Anterior cingulate cortex (tissue), 58 donors: ENCODE results near the gene GRIN3B.
"Not testable (repeated sequence)": the region's sequence is repeated elsewhere in the genome, so short reads cannot be mapped to it uniquely, and the experiment has no call there.

Source experiments
- DNase-seq, 58 donors: peaks; one replicate each; lab custom pipeline; 2025; lab: John Stamatoyannopoulos, UW

GRIN3B gene

DNA sequence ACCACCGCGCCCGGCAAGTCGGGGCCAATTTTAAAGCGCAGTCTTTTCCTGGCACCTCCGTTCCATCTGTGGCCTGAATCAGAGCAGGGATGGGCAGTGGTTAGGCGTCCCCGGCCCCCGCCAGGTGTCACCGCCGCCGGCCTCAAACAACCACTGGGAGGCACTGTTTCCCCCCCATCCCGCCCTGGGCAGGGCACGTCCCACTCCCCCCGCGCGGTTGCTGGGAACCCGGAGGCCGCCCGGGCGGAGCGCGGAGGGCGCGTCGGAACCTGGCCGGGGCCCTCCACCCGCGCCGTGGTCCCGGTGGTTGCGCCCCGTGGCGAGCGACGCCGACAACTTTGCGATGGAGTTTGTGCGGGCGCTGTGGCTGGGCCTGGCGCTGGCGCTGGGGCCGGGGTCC lies at the start of gene GRIN3B:
Gene GRIN3B, plus strand, starts transcription at position 325 of the 400 bp plus-strand sequence. Its CDS starts 19 bp downstream, at position 344.
- DNase-seq = peak in 1 of 58 donors; percentile 8

DNA sequence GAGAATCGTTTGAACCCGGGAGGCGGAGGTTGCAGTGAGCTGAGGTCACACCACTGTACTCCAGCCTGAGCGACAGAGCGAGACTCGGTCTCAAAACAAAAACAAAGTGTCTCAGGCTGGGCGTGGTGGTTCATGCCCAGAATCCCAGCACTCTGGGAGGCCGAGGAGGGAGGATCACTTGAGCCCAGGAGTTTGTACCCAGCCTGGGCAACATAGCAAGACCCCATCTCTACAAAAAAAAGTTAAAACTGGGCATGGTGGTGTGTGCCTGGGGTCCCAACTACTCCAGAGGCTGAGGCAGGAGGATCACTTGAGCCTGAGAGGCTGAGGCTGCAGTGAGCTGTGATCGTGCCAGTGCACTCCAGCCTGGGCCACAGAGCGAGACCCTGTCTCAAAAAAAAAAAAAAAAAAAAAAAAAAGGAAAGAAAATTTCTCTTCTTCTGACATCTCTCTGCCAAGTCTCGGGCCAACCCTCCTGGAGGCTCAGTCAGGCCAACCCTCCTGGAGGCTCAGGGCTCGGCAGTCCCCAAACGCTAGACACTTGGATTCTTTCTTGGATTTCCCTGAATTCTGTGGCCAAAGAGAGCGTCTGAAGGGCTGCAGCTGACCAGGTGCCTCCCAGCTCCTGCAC lies 48.1 kb upstream of the GRIN3B start:
- DNase-seq = no peak

GRCh38 chr19:952680-953444 lies 47.4 kb upstream of the GRIN3B start:
- DNase-seq = no peak

GRCh38 chr19:953445-954271 lies 46.6 kb upstream of the GRIN3B start:
- DNase-seq = no peak

DNA sequence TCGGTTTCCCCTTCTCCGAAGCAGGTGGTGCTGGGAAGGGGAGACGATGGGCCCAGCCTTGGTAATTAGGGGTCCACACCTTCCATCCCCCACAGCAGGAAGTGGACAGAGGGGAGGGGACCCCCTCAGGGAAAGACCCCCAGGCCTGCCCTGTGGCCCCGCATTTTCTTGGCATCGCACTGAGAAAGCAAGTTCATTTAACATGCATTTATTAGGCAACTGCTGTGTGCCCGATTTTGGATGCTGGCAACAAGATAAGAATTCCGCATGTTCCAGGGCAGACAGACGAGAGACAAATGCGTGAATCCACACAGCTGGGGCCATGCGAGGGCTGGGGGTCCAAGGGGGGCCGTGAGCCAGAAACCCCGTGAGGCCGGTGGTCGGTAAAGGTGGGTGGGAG lies 45.9 kb upstream of the GRIN3B start:
- no peak for DNase-seq

GRCh38 chr19:954672-955494 lies 45.3 kb upstream of the GRIN3B start:
- no peak for DNase-seq

DNA sequence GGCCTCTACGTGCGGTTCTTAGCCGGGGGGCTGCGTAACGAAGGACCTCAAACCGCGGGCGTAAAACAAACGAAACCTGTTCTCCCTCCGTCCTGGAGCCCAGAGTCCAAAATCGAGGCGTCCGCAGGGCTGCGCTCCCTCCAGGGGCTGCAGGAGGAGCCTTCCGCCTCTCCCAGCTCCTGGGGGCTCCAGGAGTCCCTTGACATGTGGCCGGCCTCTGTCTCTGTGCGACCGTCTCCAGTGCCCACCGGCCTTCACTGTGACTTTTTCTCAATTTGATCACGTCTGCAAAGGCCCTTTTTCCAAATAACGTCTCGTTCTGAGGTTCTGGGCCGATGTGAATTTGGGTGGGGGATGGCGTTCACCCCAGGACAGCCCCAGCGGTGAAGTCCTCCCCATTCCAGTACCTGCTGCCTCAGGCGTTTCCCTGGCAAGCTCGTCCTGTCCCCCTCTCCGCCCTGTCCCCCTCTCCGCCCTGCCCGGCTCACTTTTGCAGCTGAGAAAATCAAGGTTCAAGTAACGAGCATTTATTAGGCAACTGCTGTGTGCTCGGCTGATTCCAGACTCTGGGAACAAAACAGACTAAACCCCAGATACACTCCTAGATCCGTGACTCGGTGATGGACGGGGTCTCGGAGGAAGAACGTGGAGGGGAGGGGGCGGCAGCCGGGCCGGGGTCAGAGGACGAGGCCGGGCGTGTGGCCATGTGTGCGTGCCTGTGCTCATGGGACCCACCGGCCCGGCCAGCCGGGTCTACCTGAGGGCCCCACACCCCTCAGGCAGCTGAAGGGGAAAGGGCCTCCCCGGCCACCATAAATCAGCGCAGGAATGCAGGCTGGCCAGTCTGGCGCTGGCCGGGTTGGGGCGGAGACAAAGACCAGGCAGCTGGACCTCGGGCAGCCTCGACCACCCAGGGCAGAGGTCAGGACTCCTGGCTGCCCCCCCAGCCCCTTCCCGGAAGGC lies 44.1 kb upstream of the GRIN3B start:
- no peak for DNase-seq

DNA sequence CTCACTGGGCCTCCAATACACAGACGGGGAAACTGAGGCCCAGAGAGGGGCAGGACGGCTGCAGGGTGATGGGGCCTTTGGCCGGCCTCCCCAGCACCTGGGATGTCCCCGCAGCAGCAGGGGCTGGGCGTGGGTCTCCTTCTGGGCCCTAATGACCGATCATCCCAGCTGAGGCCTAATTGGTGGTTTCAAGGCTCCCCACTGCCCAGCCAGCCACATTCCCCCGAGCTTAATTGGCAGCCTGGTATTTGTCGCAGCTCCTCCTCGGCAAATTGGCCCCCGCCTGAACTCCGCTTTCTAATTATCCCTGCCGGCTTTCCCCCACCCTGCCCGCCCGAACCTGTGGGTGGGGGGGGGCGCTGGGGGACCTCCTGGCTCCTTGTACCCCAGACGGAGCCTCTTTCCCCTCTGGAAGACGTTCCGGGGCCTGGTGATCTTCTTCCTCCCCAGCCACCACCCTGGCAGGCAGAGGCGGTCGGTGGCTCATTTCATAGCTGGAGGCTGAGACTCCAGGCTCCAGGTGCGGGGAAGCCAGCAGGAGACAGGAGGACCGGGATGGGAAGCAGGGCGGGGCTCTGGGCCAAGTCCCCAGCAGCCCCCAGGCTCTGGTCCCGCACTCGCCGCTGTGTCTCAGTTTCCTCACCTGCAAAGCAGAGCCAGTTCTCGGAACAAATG lies 43.3 kb upstream of the GRIN3B start:
- DNase-seq = no peak

DNA sequence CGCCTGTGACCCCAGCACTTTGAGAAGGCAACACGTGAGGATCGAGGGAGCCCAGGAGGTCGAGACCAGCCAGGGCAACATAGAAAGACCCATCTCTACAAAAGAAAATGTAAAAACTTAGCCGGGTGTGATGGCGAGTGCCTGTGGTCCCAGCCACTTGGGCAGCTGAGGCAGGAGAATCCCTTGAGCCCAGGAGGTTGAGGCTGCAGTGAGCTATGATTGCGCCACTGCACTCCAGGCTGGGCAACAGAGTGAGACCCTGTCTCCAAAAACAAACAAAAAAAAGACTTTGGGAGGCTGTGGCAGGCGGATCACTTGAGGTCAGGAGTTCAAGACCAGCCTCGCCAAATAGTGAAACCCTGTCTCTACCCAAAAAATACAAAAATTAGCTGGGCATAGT lies 42.6 kb upstream of the GRIN3B start:
- not testable (repeated sequence) for DNase-seq

DNA sequence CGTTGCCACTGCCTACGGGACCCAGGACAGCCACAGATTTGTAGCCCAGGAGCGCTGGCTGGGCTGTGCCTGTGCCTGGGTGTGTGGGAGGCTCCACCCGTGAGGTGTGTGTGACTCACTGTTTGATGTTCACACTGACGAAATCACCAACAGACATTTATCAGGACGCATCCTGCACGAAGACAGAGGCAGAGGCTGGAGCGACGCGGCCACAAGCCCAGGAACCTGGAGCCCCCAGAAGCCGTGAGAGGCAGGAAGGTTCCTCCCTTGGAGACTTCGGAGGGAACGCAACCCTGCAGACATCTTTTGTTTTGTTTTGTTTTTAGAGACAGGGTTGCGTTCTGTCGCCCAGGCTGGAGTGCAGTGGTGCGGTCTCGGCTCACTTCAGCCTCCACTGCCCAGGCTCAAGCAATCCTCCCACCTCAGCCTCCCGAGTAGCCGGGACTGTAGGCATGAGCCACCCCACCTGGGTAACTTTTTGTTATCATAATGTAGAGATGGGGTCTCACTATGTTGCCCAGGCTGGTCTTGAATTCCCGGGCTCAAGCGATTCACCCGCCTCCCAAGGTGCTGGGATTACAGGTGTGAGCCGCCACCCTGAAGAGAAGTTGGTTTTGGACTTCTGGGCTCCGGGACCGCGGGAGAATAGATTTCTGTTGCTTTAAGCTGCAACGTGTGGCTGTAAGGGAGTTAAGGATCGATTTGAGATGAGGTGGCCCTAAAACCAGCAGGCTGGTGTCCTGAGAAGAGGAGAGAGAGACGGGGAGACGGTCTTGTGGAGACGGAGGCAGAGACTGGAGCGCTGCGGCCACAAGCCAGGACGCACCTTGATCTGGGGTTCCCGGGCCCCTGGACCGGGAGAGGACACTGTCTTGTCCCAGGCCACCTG lies 41.0 kb upstream of the GRIN3B start:
- peak in 19 of 58 donors; percentile 3 to 67 (median 17) for DNase-seq

GRCh38 chr19:960020-960419 lies 40.2 kb upstream of the GRIN3B start:
- DNase-seq = no peak

- DNase-seq = no peak
Measured at GRCh38 chr19:960601-960938, 39.6 kb upstream of the GRIN3B start.

DNA sequence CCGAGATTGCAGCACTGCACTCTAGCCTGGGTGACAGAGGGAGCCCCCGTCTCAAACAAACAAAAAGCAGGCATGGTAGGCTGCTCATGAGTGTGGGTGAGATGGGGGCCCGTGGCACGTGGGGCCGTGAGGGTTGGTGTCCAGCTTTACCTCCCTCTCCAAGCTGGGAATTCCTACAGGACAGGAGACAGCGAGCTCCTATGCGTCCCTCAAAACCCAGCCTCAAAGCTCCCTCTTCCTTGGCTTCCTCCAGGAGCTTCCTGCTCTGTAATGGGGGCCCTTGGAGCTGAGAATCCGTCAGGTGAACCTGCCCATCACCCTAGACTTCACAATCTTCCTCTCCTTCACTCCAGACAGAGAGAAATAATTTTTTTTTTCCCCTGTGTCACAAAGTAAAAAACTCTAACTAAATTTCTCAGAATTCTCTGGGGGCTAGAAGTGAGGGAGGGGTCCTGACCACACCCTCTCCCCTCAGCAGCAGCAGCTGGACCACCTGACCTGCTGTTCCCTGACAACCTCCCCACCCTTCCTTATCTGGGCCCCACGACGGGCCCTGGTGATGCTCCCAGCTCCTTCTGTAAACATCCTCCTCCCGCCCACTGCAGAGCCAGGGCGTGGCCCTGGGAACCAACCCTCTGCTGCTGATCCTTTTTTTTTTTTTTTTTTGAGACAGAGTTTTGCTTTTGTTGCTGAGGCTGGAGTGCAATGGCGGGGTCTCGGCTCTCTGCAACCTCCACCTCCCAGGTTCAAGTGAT lies 38.2 kb upstream of the GRIN3B start:
- DNase-seq = no peak

- no peak for DNase-seq
Measured at GRCh38 chr19:962683-963400, 37.4 kb upstream of the GRIN3B start.

DNA sequence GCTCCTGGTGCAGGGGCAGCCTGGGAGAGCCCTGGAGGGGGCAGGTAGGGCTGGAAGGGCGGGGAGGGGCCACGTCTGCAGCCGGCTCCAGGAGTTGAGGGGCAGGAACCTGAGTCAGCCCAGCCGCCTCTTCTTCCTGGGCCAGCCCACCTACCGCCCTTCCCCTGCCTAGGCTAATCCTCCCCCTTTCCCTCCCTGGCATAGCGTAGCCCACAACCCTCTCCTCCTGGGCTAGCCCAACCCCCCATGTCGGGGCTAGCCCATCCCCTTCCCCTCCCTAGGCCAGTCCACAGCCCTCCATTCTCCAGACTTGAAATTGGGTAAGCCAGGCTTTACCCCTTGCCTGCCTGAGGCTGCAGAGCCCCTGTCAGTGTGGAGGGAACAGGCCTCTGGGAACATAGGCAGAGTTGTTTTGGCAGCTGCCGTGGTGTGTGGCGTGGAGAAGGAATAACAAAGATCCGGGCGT lies 36.7 kb upstream of the GRIN3B start:
- DNase-seq = no peak

GRCh38 chr19:964116-964520 lies 36.1 kb upstream of the GRIN3B start:
- no peak for DNase-seq
